ENCODE data around the gene PTPRM.

DNA sequence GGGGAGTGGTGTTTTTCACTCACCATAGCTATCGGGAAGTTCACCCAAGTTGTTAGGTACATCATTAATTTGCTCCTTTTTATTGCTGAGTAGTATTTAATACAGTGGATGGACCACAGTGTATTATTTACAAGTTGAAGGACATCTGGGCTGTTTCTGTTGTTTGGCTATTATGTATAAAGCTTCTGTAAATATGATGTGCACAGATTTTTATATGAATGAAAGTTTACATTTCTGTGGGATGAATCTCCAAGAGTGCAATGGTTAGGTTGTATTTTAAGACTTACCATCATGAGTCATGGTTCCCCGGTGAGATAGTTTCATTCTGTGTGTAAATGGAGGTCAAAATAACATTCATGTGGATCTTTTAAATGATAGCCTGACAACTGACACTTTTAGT lies 337.4 kb downstream of the PTPRM start:
- TF ChIP-seq, protein P1, sequence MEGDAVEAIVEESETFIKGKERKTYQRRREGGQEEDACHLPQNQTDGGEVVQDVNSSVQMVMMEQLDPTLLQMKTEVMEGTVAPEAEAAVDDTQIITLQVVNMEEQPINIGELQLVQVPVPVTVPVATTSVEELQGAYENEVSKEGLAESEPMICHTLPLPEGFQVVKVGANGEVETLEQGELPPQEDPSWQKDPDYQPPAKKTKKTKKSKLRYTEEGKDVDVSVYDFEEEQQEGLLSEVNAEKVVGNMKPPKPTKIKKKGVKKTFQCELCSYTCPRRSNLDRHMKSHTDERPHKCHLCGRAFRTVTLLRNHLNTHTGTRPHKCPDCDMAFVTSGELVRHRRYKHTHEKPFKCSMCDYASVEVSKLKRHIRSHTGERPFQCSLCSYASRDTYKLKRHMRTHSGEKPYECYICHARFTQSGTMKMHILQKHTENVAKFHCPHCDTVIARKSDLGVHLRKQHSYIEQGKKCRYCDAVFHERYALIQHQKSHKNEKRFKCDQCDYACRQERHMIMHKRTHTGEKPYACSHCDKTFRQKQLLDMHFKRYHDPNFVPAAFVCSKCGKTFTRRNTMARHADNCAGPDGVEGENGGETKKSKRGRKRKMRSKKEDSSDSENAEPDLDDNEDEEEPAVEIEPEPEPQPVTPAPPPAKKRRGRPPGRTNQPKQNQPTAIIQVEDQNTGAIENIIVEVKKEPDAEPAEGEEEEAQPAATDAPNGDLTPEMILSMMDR (optimal IDR thresholded peaks at IDR 0.05 in 1 of 3, IDR thresholded peaks at IDR 0.05 in 1 of 3, conservative IDR thresholded peaks at IDR 0.05 in 1 of 3; ENCODE audit: extremely low read depth in 1 of 3, insufficient read depth in 2 of 3, low read length in 3 of 3): no peak
- TF ChIP-seq EZH2 (IDR thresholded peaks at IDR 0.05; ENCODE audit: low read length): no peak
